Neural crest cell (in vitro differentiated cells): ENCODE measurements around the gene SH2D1B. TPM values are rescaled to one million over a fixed set of nuclear protein-coding genes. Genes with fewer than 3 reads are reported as not detected.
"Not testable (repeated sequence)": the region's sequence is repeated elsewhere in the genome, so short reads cannot be mapped to it uniquely, and the experiment has no call there.

Experiments used
- DNase-seq: peaks from one replicate; pipeline ENCODE4 v3.0.0; 2021; ENCODE audit warnings: low read depth, mixed read lengths, low spot score
- H3K27ac Mint-ChIP-seq: one replicate; pipeline ENCODE4 v1.8.0; 2021; ENCODE audit warnings: mild to moderate bottlenecking, mixed read lengths; ENCODE audit not compliant: unreplicated experiment
- H3K27me3 Mint-ChIP-seq: 2 replicates; pipeline ENCODE4 v1.8.0; 2021; ENCODE audit warnings: low read depth, mild to moderate bottlenecking, mixed read lengths
- H3K36me3 Mint-ChIP-seq: 2 replicates; pipeline ENCODE4 v1.8.0; 2021; ENCODE audit warnings: low read depth, mild to moderate bottlenecking, mixed read lengths
- H3K4me1 Mint-ChIP-seq: 2 replicates; pipeline ENCODE4 v1.8.0; 2021; ENCODE audit warnings: mixed read lengths
- H3K4me3 Mint-ChIP-seq: one replicate; pipeline ENCODE4 v1.8.0; 2021; ENCODE audit warnings: mild to moderate bottlenecking, mixed read lengths
- H3K9me3 Mint-ChIP-seq: 2 replicates; pipeline ENCODE4 v1.8.0; 2021; ENCODE audit warnings: mixed read lengths
- long read RNA-seq: library from polyadenylated mRNA; unstranded; transcript quantifications from one replicate; pipeline ENCODE4 v2.0.0, GENCODE V29; 2020
- total RNA-seq: library from RNA; stranded (reverse); gene quantifications from 2 replicates; pipeline ENCODE4 v1.2.1, GENCODE V29; 2021
- TF ChIP-seq, protein P1 (sequence below): fragments of 200-600 bp; sonication (generic); conservative IDR thresholded peaks from 2 replicates; pipeline ENCODE4 v1.5.0; 2021; ENCODE audit warnings: antibody characterized with exemption, mild to moderate bottlenecking

Gene SH2D1B, protein sequence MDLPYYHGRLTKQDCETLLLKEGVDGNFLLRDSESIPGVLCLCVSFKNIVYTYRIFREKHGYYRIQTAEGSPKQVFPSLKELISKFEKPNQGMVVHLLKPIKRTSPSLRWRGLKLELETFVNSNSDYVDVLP
- not detected in 2 replicates for total RNA-seq
- long read RNA-seq = 0 reads

DNA sequence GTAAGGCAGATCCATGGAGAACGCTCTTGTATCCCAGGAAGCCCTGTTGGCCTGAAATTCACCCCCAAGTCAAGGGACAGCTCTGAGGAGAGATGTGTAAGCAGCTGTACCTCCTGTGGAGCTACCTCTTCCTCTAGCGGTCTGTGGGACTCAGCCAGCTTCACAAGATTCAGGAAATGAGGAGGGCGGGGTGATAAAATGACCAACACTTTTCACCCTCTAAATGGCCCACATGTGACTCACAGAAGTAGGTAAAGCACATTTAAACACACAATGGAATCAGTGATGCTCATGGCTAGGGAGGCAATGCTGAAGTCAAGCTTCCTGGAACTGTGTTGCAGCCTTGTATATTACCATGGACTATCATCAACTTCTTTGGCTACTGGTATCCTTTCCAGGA lies at the start of gene SH2D1B:
SH2D1B (minus strand) TSS at position 135 of the 400 bp plus-strand sequence; CDS start at position 15, 120 bp downstream.
- DNase-seq = no peak
- H3K27me3 Mint-ChIP-seq = no peaks in the 10 kb centered on the region
- TF ChIP-seq, protein P1, sequence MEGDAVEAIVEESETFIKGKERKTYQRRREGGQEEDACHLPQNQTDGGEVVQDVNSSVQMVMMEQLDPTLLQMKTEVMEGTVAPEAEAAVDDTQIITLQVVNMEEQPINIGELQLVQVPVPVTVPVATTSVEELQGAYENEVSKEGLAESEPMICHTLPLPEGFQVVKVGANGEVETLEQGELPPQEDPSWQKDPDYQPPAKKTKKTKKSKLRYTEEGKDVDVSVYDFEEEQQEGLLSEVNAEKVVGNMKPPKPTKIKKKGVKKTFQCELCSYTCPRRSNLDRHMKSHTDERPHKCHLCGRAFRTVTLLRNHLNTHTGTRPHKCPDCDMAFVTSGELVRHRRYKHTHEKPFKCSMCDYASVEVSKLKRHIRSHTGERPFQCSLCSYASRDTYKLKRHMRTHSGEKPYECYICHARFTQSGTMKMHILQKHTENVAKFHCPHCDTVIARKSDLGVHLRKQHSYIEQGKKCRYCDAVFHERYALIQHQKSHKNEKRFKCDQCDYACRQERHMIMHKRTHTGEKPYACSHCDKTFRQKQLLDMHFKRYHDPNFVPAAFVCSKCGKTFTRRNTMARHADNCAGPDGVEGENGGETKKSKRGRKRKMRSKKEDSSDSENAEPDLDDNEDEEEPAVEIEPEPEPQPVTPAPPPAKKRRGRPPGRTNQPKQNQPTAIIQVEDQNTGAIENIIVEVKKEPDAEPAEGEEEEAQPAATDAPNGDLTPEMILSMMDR = no peak
- H3K4me1 Mint-ChIP-seq = no peaks in the 10 kb centered on the region
- peaks cover 2% of the 10 kb centered on the region for H3K9me3 Mint-ChIP-seq
- H3K36me3 Mint-ChIP-seq = no peaks in the 10 kb centered on the region
- H3K27ac Mint-ChIP-seq = no peak within 1 kb of the TSS
- H3K4me3 Mint-ChIP-seq = no peak within 1 kb of the TSS

DNA sequence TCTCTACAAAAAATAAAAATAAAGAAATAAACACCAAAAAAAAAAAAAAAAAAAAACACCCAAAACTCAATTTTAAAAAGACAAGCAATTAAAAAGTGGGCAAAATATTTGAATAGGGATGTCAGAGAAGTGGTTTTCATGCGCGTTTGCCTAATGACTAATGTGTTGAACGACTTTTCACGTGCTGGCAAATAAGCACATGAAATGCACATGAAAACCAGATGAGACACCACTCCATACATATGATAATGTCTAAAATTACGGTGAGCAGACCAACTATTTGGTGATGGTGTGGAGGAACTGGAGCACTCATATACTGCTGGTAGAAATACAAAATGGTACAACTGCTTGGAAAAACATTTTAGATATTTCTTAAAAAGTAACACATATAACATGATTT lies 46.3 kb upstream of the SH2D1B start:
- DNase-seq = no peak
- Mint-ChIP-seq H3K27ac (no peak overlapping the region), H3K4me1 (no peaks in the 10 kb centered on the region), H3K27me3 (peaks cover under 1% of the 10 kb centered on the region), H3K9me3 (no peaks in the 10 kb centered on the region), H3K4me3 (no peak overlapping the region), H3K36me3 (no peaks in the 10 kb centered on the region)
- TF ChIP-seq, protein P1 = no peak

DNA sequence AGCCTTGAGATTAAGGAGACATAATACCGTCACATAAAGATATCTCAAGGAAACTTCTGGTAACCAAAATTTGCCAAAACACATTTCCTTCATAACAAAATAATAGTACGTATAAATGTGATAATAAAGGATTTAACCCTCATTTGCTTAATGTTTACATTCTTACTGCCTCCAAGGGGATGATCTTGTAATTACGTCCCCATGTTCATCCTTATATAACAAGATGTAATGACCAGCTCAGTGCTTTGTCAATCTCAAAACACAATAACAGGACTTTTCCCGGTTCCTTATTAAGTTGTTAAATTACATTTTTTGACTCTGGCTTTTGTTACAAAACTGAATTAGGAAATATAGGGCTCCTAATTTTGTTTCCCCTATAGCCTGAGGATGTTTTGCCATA lies 44.4 kb upstream of the SH2D1B start:
- Mint-ChIP-seq H3K4me1 (no peaks in the 10 kb centered on the region), H3K9me3 (no peaks in the 10 kb centered on the region), H3K27me3 (peaks cover 11% of the 10 kb centered on the region), H3K27ac (no peak overlapping the region), H3K36me3 (peaks cover 3% of the 10 kb centered on the region), H3K4me3 (no peak overlapping the region)
- TF ChIP-seq, protein P1 = no peak
- no peak for DNase-seq

GRCh38 chr1:162454361-162454760 lies 42.4 kb upstream of the SH2D1B start:
- H3K27ac Mint-ChIP-seq, H3K9me3 Mint-ChIP-seq, H3K36me3 Mint-ChIP-seq, H3K4me1 Mint-ChIP-seq, H3K4me3 Mint-ChIP-seq, DNase-seq: not testable (repeated sequence)
- H3K27me3 Mint-ChIP-seq = peaks cover 11% of the 10 kb centered on the region

DNA sequence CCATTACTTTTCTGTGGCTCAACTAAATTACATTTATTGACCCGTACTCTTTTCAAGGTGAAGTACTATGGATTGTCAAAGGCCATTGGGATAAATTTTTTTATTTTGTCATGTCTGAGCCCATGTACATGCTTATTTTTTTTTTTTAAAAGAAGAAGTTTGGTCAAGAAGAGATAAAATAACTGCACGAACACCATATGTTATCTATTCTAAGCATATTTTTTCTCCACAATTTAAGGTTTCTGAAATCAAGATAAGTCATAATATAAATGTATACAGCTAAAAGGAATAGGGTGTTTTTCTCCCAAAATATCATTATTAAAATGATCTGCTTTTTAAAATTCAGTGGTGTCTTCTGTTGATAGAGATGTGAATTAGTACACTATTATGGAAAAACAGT lies 35.0 kb upstream of the SH2D1B start:
- no peak overlapping the region for H3K27ac Mint-ChIP-seq
- H3K4me1 Mint-ChIP-seq = no peaks in the 10 kb centered on the region
- H3K9me3 Mint-ChIP-seq = peaks cover 2% of the 10 kb centered on the region
- peaks cover 28% of the 10 kb centered on the region for H3K27me3 Mint-ChIP-seq
- DNase-seq = no peak
- H3K36me3 Mint-ChIP-seq = peaks cover 5% of the 10 kb centered on the region
- no peak overlapping the region for H3K4me3 Mint-ChIP-seq
- TF ChIP-seq, protein P1 = no peak

DNA sequence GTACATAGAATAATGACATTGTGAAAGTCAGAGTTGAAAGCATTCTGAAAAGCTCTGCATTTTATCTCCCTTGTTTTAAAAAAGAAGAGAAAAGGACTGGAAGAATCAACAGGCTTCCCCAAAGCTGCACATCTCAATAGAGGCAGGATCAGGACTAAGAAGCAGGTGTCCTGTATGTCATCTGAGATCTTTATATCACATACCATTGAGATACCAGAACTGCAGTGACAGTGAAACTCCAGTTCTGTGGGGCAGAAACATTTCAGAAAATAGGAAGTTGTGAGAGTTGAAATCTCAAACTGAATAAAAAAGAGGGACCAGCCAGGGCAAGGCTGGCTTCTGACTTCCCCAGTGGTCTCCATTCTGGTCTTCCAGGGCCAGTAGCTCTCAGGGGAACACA lies 33.0 kb upstream of the SH2D1B start:
- Mint-ChIP-seq H3K4me3 (no peak overlapping the region), H3K4me1 (no peaks in the 10 kb centered on the region), H3K9me3 (no peaks in the 10 kb centered on the region), H3K27ac (no peak overlapping the region), H3K36me3 (peaks cover 2% of the 10 kb centered on the region), H3K27me3 (peaks cover 39% of the 10 kb centered on the region)
- TF ChIP-seq, protein P1 = no peak
- no peak for DNase-seq

DNA sequence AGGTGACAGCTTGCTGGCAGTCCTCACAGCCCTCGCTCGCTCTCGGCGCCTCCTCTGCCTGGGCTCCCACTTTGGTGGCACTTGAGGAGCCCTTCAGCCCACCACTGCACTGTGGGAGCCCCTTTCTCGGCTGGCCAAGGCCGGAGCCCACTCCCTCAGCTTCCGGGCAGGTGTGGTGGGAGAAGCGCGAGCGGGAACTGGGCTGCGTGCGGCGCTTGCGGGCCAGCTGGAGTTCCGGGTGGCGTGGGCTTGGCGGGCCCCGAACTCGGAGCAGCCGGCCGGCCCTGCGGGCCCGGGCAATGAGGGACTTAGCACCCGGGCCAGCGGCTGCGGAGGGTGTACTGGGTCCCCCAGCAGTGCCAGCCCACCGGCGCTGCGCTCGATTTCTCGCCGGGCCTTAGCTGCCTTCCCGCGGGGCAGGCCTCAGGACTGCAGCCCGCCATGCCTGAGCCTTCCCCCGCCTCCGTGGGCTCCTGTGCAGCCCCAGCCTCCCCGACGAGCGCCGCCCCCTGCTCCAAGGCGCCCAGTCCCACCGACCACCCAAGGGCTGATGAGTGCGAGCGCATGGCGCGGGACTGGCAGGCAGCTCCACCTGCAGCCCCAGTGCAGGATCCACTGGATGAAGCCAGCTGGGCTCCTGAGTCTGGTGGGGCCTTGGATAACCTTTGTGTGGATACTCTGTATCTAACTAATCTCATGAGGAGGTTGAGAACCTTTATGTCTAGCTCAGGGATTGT lies 21.2 kb upstream of the SH2D1B start:
- not testable (repeated sequence) for H3K27me3 Mint-ChIP-seq, DNase-seq, H3K27ac Mint-ChIP-seq, H3K4me1 Mint-ChIP-seq, H3K36me3 Mint-ChIP-seq, H3K4me3 Mint-ChIP-seq, H3K9me3 Mint-ChIP-seq
